ENCODE data around the gene TFIP11. TPM values are rescaled to one million over a fixed set of nuclear protein-coding genes. Genes with fewer than 3 reads are reported as not detected.

The TFIP11 gene
- total RNA-seq, 4 donors from 2014 or later = 6.1 to 32.5 (median 18.1) TPM

DNA sequence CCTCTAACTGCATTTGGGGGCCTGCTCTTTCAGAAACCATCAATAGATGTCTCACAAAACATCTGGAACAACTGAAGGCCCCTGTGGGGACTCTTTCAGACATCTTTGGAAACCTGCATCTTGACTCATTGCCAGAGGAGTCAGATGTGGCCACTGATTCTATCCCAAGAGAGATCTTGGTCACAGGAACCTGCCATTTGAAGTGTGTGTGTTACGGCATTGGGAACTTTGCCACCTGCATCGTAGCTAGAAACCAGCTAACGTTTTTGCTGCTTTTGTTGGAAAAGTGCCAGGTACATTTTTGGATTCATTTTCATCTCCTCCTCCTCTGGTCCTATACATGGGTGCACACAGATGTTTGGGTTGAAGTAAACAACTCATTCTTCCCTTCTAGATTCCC lies 24.3 kb downstream of the TFIP11 start:
- H3K4me3 ChIP-seq = no peak overlapping the region
- no peak for DNase-seq
- H3K27me3 ChIP-seq = no peaks in the 10 kb centered on the region
- intact Hi-C loops (cut with DNase I; ENCODE audit: low total_unique reads) = no loop called here
- H3K36me3 ChIP-seq = no peaks in the 10 kb centered on the region
- no peak overlapping the region for H3K27ac ChIP-seq
- no peaks in the 10 kb centered on the region for H3K9me3 ChIP-seq
- H3K4me1 ChIP-seq = peaks cover 0 to 7% of the 10 kb centered on the region in 2 donors
- TF ChIP-seq, protein P1, sequence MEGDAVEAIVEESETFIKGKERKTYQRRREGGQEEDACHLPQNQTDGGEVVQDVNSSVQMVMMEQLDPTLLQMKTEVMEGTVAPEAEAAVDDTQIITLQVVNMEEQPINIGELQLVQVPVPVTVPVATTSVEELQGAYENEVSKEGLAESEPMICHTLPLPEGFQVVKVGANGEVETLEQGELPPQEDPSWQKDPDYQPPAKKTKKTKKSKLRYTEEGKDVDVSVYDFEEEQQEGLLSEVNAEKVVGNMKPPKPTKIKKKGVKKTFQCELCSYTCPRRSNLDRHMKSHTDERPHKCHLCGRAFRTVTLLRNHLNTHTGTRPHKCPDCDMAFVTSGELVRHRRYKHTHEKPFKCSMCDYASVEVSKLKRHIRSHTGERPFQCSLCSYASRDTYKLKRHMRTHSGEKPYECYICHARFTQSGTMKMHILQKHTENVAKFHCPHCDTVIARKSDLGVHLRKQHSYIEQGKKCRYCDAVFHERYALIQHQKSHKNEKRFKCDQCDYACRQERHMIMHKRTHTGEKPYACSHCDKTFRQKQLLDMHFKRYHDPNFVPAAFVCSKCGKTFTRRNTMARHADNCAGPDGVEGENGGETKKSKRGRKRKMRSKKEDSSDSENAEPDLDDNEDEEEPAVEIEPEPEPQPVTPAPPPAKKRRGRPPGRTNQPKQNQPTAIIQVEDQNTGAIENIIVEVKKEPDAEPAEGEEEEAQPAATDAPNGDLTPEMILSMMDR (IDR thresholded peaks at IDR 0.05) = no peak
- no peak for TF ChIP-seq POLR2A (IDR thresholded peaks at IDR 0.05)

DNA sequence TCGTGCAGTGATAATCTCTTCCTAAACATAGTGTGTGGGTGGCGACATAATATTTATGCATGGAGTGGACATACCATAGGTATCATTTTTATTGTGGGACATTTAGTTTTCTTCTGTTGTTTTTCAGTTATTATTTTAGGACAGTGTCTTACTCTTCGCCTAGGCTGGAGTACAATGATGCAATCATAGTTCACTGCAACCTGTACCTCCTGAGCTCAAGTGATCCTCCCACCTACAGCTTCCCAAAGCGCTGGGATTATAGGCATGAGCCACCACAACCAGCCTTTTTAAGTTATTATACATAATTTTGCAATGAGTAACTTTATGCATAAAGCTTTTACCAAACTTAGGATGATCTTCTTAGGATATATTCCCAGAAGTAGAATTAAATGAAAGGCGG lies 25.9 kb downstream of the TFIP11 start:
- DNase-seq = no peak
- Histone ChIP-seq H3K4me3 (no peak overlapping the region), H3K27me3 (no peaks in the 10 kb centered on the region), H3K36me3 (no peaks in the 10 kb centered on the region), H3K9me3 (no peaks in the 10 kb centered on the region), H3K4me1 (peaks cover 7 to 19% of the 10 kb centered on the region in 2 donors), H3K27ac (no peak overlapping the region)
- TF ChIP-seq POLR2A (IDR thresholded peaks at IDR 0.05) = no peak
- TF ChIP-seq, protein P1 (IDR thresholded peaks at IDR 0.05) = no peak
- intact Hi-C loops (cut with DNase I; ENCODE audit: low total_unique reads) = no loop called here

DNA sequence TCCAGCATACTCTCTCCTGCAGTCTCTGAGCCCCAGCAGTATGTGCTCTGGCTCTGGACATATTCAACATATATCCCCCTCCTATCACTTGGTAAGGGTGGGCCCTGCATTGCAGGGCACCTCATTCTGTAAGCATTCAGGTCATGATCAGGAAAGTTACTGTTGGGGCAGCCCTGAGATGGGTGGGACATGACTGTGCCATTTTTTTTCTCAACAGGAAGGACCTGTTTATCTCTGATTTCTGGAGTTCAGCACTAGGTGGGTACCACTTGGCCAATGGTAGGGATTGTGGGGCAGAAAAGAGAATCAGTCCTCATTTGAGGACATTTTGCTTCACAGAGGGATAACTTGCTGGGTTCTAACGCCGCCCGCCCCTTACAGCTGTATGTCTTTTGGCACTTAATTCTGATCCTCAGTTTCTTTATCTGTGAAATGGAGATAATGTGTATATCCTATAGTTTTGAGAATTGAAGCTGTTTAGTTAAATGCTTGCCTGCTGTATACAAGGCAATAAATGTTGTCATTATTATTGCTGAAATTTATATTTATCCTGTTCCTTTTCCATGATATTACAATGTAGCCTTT lies 26.4 kb downstream of the TFIP11 start:
- intact Hi-C loops (cut with DNase I; ENCODE audit: low total_unique reads) = no loop called here
- no peak overlapping the region for H3K27ac ChIP-seq
- no peak overlapping the region for H3K4me3 ChIP-seq
- no peaks in the 10 kb centered on the region for H3K27me3 ChIP-seq
- peaks cover 7 to 19% of the 10 kb centered on the region in 2 donors for H3K4me1 ChIP-seq
- no peaks in the 10 kb centered on the region for H3K36me3 ChIP-seq
- no peak for TF ChIP-seq POLR2A (IDR thresholded peaks at IDR 0.05)
- TF ChIP-seq, protein P1 (IDR thresholded peaks at IDR 0.05) = no peak
- no peaks in the 10 kb centered on the region for H3K9me3 ChIP-seq
- DNase-seq = no peak

DNA sequence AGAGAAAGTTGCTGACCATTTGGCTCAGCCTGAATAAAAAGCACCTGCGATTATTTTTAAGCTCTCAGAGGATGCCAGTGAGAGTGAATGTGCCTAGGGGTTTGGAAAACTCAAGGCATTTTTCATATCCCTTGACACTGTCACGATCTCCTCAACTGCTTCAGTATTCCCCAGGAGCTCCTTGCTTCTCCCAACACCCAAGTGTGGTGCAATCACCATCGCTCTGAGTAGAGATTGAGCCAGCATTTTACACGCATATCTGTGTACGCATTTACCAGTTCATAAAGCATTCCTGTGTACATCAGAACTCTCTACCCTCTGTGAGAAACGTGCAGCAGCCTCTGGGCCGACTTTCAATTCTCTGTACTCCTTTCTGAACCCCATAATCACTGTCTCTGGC lies 27.3 kb downstream of the TFIP11 start:
- peak overlapping the region in 1 of 2 donors; percentile 94 for H3K27ac ChIP-seq
- no peaks in the 10 kb centered on the region for H3K9me3 ChIP-seq
- no peak overlapping the region for H3K4me3 ChIP-seq
- peaks cover 13 to 19% of the 10 kb centered on the region in 2 donors for H3K4me1 ChIP-seq
- H3K36me3 ChIP-seq = no peaks in the 10 kb centered on the region
- H3K27me3 ChIP-seq = no peaks in the 10 kb centered on the region
- intact Hi-C loops (cut with DNase I; ENCODE audit: low total_unique reads) = no loop called here
- TF ChIP-seq, protein P1 (IDR thresholded peaks at IDR 0.05) = no peak
- TF ChIP-seq POLR2A (IDR thresholded peaks at IDR 0.05) = no peak
- no peak for DNase-seq

DNA sequence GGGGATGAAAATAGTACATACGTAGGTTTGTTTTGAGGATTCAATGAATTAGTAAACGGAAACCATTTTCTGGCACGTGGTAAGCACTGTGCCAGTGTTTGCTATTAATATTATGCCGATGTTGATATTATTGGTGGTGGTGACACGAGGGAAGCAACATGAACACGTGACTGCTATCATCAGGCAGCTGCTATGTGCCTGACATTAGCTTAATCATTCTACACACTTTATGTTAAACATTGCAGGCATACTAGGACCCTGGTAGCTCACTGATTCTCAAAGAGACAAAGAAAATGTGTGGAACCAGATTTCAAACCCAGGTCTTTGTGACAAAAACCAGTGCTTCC lies 27.9 kb downstream of the TFIP11 start:
- H3K4me1 ChIP-seq = peaks cover 14 to 24% of the 10 kb centered on the region in 2 donors

More for the DNA sequence above, 27.9 kb downstream of the TFIP11 start:
- no peak for TF ChIP-seq POLR2A (IDR thresholded peaks at IDR 0.05)
- TF ChIP-seq, protein P1 (IDR thresholded peaks at IDR 0.05) = no peak
- Histone ChIP-seq H3K27ac (peak overlapping the region; percentile 88 to 94), H3K27me3 (no peaks in the 10 kb centered on the region), H3K9me3 (no peaks in the 10 kb centered on the region), H3K36me3 (no peaks in the 10 kb centered on the region), H3K4me3 (peak overlapping the region; percentile 80 to 96)
- DNase-seq = no peak
- intact Hi-C loops (cut with DNase I; ENCODE audit: low total_unique reads) = no loop called here
